Measurements from ENCODE around the gene PPP2R5A.
"Not testable (repeated sequence)": the region's sequence is repeated elsewhere in the genome, so short reads cannot be mapped to it uniquely, and the experiment has no call there.

The PPP2R5A gene

DNA sequence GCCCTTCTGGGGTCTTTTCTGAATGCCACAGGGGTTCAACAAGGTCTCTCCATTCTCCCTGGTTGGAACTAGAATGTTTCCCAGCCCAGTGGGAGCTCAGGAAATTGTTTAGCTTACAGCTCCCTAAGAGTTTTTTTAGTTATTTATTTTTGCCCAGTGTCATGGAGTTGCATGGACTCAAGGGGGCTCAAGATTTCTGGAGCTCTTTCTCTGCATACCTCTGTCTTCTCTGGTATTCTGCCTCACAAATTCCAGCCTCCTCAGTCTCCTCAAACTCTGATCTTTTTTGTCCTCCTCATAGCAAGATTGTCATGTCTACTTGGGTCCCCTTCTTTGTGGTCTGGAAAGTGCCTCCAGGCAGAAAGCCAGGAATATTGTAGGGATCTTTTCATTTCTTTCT lies 15.9 kb upstream of the PPP2R5A start:
- DNase-seq, result no peak

DNA sequence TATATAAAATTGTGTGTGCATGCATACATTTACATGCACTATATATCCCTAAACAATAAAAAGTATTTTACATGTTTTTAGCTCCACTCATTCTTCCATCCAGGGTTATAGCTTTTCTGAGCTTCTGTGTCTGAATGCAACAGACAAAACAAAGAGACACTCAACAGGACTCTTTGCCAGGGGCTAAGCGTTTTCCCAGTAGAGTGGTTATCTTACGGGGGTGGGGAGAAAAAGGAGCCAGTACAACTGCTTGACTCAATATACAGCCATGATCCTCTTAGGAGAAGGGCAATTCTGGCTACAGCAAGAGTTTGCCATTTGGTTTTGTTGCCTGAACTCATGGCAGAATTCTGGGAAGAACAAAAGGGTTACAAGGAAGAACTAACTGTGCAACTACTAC lies 14.6 kb upstream of the PPP2R5A start:
- no peak for DNase-seq

DNA sequence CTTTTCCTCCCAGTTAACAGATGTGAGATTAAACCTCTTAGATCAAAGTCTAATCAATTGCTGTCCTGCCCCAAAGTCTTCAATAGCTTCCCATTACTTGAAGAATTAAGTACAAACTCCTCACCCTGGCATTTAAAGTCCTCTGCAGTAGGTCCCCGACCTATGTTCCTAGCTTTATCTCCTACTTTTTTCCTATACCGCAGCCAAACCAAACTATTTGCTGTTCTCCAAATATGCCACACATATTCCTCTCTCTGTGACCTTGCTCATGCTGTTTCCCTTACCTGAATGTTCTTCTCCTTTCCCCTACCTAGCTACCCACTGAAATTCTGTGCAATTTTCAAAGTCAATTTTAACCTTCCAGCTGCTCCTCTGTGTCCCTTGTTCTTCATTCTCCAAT lies 14.0 kb upstream of the PPP2R5A start:
- DNase-seq, result no peak

DNA sequence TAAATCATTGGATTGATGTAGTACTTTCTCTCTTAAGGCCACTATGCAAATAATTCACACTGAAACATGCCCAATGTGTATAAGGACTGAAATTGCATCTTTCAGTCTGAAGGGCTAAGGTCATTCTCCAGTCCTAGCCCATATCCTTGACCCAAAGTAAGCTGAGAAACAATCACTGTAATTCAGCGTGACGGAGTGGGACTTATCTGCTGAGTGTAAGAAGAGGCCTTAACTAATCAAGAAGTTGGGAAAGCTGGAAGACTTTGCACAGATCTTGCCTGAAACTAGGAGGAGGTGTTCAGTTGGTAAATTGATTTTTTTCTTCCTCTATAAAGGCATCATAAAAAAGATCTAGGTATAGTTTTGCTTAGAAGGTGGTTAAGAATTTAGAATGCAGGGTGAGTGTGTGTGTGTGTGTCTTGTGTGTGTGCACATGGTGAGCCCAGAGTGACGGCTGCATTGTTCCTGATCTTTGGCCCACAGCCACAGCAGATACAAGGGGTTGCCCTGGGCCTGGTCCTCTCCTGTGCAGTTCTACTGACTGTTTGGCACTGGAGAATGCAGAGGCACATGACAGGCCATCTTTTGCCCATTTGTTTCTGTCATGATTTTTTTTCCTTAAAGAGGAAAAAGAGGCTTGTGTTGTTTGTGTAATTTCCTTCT lies 13.3 kb upstream of the PPP2R5A start:
- DNase-seq, result no peak

DNA sequence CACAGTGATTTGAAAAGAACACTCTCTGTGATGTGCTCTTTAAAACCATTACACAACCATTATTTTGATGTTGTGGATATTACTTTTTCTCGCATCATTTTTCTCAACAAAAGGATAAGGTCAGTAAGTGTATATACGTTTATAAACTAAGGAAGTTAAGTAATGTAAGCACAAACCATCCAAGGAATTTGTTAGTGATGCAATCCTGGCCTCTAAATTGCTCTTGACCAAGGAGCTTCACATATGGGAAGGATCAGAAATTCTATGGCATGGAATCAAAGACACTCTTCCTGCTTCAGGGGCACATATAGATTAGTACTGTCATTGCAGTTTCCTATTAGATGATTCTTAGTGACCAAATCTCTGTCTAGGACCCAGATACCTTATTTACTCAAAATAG lies 3.6 kb upstream of the PPP2R5A start:
- DNase-seq, result no peak

DNA sequence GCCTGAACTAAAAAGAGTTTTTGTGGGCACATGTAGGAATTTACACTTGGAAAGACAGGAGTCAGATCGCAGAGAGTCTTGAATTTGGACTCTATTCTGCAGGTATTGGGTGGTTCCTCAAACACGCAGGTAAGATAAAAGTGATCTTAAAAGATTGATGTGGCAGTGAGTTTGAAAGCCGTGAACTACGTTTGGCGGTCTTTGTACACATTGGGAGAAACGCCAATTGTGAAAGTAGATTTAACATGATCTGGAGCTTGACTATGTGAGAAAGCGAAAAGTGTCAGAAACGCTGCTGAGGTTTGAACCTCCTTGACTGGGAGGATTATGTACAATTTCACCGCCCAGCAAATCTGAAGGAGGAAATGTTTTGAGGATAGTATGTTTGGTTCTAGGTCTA lies 1.5 kb upstream of the PPP2R5A start:
- no peak for DNase-seq

DNA sequence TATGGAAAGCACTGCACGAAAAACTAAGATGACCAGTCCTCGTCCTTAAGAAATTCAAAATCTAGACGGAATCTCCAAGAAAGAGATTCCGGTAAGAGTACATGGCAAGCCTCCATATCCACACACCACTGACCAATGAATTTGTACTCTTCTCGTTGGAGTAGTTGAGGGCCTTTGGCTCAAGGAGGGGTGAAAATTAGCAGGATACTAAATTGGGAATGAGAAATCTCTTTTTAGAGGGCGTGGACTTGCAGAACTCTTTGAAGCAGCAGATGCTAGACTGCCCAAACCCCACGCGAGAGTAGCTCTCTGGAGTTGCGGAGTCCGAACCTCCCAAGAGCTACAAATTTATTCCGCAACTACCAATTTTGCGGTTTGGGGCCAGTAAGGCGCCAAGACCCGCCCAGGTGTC lies 872 bp upstream of the PPP2R5A start:
- DNase-seq, result no peak

DNA sequence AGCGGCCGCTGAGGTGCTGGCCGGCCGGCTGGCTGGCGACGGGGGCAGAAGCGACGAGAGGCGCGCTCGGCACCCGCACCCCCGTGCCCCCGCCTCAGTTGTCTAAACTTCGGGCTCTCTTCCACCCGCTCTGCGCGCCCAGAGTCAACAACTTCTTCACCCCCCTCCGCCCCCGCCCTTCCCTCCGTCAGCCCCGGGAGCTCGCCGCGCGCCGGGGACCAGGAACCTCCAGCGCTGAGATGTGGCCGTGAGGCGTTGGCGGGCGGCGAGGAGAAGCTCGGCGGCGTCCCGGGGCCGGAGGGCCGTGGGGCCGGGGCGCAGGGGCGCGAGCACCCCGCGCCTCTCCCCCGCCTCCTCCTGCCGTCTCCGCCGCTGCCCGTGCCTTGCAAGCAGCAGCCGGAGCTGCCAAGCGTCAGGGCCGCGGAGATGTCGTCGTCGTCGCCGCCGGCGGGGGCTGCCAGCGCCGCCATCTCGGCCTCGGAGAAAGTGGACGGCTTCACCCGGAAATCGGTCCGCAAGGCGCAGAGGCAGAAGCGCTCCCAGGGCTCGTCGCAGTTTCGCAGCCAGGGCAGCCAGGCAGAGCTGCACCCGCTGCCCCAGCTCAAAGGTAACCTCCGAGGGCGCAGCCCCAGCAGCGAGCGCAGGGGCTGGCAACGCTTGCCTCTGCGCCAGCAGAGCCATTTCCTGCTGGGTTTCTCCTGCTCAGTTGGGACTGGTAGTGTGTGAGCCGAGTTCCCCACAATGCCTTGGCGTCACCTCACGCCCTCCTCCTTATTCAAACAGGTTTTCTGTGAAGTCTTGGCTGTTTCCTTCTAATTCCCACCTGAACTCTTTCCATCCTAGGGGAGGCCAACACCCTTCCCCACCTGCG lies 710 bp downstream of the PPP2R5A start:
- peak; percentile 48 for DNase-seq

DNA sequence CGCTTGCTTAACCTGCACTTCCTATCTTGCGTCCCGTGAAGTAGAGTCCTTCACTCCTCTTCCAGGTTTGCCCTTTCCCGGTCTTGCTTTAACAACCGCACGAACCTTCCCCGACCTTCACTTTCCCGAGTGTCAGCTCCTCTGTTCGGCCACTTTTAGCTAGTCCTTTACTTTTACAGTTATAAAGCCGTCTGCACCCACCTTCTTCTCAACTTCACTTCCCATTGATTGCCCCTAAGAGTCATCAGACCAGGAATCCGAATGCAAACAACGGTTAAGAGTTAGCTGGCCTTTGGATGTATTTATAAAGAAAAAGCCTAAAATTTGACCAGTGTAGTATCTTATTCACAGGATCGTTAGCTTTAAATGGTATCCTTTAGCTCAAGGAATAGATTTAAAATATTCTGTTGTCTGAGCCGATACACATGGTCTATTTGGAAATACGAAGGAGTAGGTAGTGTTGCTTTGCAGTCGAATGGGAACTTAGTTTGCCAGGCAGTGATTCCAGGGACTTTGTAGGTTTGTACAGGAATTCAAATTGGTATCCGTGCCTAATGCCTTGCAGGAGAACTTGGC lies 1.4 kb downstream of the PPP2R5A start:
- DNase-seq, result no peak

DNA sequence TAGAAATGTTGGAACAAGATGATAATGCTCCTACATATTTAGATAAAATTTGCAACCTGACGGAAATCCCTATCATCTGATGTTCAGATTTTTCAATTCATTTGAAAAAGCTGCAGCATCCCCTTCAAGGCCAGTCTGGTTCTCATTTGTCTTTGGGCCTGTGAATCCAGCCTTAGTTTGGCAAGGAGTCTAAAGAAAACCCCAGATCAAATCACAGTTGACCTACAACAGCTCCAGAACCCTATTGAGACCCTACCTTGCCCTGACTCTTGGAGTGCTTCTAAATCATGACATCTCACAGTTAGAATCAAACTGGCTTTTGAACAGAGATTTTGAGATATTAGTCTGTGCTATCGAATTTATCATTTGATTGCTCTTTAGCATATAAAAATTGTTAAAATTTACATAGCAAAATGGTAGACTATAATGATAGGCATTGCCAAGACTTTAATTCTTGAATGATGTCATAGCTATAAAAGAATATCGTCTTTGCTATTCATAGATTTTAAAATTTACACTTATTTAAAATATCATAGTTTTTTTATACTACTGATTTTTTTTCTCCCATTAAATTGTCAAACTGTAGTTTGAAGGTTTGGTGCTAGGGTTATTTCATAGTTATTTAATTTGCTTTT lies 2.2 kb downstream of the PPP2R5A start:
- no peak for DNase-seq

DNA sequence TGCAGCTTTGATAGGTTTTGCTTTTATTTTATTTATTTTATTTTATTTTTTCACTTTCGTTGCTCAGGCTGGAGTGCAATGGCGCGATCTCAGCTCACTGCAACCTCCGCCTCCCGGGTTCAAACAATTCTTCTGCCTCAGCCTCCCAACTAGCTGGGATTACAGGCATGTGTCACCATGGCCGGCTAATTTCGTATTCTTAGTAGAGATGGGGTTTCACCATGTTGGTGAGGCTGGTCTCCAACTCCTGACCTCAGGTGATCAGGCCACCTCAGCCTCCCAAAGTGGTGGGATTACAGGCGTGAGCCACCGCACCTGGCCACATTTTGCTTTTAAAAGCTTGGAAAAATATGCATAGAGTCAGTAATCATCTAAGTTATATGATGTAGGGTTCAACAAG lies 2.8 kb downstream of the PPP2R5A start:
- DNase-seq, result not testable (repeated sequence)

DNA sequence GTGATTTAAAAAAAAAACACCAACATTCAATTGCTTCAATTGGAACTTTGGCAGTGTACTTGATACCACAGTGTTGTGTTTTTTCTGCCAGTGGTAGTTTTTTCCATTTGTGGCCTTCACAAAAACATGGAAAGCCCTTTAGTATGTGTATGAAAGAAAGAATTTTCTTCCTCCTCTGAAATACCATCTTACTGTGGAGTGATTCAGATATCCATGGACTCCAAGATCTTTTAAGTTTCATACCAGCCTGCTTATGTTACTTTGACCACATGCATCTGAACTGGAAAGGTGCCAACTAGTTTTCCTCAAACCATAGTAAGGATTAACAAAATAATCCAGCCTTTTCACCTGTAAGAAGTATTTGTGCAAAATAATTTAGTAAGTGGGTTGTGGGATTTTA lies 3.4 kb downstream of the PPP2R5A start:
- DNase-seq, result no peak

DNA sequence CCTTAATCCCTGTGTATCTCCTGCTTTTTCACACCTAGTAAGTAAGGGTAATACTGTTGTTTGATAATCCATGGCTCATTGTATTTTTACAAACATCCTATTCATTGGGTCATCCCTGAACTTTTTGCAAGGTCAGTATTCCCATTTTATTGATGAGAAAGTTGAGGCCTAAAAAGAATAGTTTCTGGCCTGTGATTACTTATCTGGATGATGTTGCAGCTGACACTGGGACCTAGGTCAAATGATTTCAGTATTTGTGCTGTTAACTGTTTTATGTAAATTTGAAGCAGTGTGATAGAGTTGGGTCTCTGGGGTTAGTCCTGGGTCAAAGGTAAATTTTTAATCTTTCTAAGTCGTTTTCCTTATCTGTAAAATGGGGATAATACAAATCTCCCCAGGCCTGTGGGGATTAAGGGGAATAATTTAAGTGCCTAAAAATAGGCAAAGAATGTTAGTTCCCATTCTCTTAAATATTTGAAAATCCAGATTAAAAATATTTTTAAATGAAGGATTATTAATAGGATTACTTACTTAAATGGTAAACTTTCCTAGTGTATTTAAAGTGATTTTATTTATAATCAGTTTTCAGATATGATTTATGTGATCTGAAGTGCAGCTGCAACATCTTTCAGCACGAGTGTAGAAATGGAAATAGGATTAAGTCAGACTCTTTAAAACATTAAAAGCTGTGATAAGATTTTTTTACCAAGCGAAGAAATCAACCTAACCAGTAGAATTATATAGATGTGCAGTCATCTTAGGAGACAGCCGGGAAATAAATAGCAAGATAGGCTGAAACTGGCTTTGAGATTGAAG lies 4.3 kb downstream of the PPP2R5A start:
- DNase-seq, result no peak

DNA sequence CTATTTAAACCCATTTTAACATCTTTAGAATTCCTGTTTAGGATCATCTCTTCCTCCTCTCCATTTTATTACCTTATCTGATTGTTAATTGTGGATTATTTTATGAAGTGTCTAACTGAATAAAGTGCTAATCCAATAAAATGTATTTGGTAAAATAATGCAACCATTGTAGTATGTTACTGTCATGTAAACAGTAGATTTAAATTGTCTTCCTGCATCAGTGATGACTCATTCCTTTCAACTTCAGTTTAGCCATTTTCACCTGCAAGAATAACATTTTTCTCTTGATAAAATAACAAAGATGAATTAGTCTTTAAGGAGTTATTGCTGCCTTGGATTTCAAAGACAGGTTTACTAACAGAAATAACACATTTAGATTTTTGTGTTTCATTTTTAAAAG lies 5.4 kb downstream of the PPP2R5A start:
- no peak for DNase-seq

DNA sequence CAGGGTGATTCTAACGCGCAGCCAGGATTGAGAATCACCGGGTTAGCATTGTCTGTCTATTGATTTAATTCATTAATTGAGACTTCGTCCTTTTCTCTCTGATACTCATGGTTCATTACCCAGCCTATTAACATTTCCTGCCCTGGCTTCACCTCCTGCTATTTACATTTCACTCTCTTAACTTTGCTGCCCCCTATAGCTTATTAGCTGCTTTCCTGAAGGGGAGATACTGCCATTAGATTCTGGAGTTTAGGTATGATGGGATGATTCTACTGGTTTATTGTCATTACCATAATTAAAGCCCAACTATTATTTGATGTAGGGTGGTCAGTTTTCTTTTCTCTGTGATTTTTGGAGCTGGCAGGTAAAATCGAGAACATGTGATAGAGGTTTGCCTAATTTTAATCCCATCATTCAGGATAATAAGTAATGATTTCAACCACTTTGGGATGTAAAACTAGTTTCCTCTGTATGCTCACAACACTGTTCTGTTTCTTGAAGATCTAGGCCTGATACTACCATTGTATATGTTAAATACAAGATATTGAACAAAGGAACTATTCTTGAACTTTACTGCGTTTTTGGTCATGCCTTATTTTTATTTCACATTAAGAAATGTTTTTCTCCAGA lies 6.4 kb downstream of the PPP2R5A start:
- DNase-seq, result peak; percentile 42

DNA sequence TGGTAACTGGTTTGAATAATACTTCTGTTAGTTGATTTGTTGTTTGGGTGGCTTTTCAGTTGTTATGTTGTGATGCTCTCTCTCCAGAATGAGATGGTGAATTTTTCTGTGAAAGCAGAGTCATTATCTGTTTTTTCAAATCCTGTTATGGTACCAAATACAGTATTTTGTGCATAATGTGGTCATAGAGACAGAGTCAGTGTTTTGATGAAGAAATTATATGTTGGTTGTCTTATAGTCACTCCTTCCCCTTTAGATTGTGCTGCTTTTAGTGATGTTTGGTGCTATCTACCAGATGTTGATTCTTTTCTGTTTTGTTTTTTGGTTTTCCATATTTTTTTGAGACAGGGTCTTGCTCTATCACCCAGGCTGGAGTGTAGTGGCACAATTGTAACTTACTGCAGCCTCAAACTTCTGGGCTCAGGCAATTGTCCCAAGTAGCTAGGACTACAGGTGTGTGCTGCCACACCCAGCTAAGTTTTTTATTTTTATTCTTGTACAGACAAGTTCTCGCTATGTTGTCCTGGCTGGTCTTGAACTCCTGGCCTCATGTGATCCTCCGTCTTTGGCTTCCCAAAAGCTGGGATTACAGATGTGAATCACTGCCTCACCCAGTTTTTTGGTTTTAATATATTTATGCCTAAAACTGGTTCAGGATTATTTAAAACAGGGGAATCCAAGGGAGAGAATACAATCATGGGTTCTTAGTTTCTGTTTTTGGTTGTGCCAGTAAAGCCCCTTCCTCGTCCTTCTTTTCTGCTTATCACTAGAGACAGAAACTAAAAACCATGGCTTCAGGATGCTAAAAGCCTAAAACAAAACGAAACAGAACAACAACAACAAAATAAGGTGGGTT lies 7.3 kb downstream of the PPP2R5A start:
- no peak for DNase-seq

DNA sequence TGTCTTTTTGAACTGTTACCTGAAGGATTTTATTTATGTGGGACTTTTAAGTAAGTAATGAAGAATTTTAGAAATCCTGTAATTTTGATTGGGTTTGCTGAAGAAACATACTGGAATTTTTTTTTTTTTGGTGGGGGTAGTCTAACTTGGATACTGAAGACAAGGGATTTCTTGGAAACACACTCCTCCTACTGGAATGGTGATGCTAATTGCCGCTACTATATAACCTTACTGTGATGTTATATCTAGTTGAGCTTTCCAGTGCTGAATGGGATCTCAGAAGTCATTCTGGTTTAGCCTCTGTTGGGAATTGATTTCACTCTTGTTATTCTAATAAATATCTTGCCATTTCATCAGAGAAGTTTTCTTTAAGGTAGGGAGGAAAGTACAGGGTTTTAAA lies 8.4 kb downstream of the PPP2R5A start:
- no peak for DNase-seq

DNA sequence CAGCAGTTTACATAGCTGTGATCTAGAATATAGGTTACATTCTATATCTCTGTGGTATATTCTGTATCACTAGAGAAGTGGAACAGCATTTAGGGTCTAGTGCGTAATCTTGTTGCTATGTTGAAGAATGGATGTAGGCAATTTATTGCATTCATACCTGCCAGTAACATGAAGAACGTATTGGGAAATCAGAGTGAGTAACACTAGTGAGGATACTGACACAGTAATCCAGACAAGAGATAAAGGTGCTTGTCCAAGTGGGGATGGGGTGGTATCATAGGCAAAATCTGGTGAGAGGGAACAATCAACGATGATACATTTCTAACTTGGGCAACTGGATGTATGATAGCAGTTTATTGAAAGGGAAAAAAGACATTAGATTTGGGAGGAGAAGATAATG lies 9.8 kb downstream of the PPP2R5A start:
- no peak for DNase-seq

DNA sequence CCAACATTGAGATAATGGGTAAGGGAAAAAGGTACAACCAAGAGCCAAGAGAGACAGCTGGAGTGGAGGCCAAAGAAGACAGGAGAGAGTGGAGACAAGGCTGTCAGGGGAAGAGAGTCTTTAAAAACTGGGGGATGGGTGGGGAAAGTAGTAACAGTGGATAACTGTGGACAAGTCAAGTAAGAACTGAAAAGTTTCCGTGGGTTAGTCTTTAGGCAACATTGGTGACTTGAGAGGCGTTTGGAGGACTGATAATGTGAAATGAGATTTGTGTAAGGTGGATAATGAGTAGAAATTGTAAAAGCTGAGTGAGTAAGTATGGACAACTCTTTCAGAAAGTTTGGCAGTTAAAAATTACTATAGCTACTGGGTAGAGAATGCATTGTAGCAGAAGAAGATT lies 10.4 kb downstream of the PPP2R5A start:
- DNase-seq, result no peak

DNA sequence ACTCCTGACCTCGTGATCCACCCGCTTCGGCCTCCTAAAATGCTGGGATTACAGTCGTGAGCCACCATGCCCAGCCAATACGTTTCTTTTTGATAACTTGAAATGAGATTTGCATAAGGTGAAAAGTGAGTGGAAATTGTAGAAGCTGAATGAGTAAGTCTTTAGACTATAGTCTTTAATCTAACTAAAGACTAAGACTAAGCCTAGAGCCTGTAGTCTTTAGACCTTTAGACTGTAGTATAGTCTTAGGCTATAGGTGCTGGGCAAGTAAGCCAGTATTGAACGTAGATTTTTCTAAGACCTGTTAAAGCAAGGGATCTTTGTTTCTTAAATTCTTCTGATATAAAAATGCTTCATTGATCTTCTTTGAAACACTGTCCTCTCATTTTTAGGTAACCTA lies 12.1 kb downstream of the PPP2R5A start:
- no peak for DNase-seq

DNA sequence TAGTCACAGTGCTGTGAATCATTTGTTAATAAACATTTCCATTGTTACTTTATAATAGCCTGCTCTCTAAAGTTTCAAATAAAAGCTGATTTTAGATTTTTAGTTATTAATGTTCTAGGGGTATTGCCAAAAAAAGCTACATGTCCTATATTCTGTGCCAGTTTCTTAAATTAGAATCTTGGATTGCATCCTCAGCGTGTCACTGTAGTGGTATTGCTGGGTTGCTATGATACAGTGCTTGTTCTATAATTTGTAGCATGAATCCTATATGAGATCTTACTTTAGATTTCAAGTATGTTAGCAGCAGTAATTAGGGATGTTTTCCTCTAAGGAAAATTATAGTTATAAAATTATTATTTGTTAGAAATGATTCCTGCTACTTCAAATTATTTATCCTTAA lies 16.4 kb downstream of the PPP2R5A start:
- DNase-seq, result no peak
